NB4 (cell line): ENCODE results near the gene MED7.

ENCODE experiments used
- DNase-seq: peaks from one replicate; pipeline ENCODE4 v3.0.0; 2010; ENCODE audit warnings: low read depth
- H3K4me3 ChIP-seq: one replicate; pipeline ENCODE4 v1.5.1; 2011; ENCODE audit warnings: mild to moderate bottlenecking, low read depth, low read length, moderate library complexity
- CTCF ChIP-seq: IDR thresholded peaks from one replicate; pipeline ENCODE4 v1.5.1; 2012; ENCODE audit warnings: low read depth, low read length
- MAX ChIP-seq: IDR thresholded peaks from 2 replicates; pipeline ENCODE4 v1.6.1; 2011; ENCODE audit warnings: low read depth, low read length
- MYC ChIP-seq: IDR thresholded peaks from 2 replicates; pipeline ENCODE4 v1.6.1; 2011; ENCODE audit warnings: low read depth, low read length
- POLR2A ChIP-seq: IDR thresholded peaks from 2 replicates; pipeline ENCODE4 v1.6.1; 2011; ENCODE audit warnings: mild to moderate bottlenecking; ENCODE audit not compliant: insufficient read length; ENCODE audit errors: extremely low read depth

Gene MED7

GRCh38 chr5:157115502-157115901 lies 27.2 kb downstream of the MED7 start:
- H3K4me3 ChIP-seq: no peak overlapping the region
- TF ChIP-seq MYC: no peak
- no peak for TF ChIP-seq POLR2A
- TF ChIP-seq CTCF: no peak
- no peak for TF ChIP-seq MAX
- DNase-seq: no peak

DNA sequence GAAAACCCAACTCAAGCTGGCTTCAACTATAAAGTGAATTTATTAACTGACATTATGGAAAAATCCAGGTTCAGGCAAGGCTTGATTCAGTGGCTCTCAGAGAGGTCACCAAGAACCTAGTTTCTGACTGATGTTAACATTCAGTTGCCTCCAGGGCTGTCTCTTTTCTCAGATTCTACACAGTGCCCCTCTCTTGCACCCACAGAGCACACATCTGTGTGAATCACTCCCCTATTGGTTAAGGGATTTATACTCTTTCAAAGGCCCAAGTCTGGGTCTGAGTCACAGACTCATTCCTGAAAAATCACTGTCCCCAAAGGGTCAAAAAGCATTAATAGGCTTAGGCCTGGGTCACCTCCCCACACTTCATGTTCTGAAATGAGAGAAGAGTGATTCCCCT lies 27.7 kb downstream of the MED7 start:
- DNase-seq: no peak
- H3K4me3 ChIP-seq: no peak overlapping the region
- no peak for TF ChIP-seq MAX
- TF ChIP-seq CTCF: no peak
- no peak for TF ChIP-seq MYC
- no peak for TF ChIP-seq POLR2A

GRCh38 chr5:157113002-157113401 lies 29.7 kb downstream of the MED7 start:
- DNase-seq: peak; percentile 18
- no peak overlapping the region for H3K4me3 ChIP-seq
- TF ChIP-seq POLR2A (no peak), MAX (no peak), MYC (no peak), CTCF (no peak)

DNA sequence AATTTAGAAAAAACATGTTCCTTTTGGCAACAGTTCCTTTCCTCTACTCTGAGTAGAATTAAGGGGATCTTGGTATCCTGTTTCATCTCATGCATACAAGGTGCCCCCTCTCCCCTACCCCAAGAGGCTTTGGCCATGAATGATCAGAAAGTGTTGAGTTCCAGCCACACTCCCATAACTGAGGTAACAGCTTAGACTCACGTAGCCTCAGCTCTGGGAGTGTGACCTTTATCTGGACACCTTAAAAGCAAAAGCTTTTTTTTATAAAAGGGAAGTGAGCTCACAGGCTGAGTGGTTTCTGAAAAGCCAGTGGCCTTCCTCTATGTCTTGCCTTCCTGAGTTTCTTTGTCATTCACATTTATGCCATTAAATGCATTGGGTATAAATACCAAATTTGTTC lies 32.9 kb downstream of the MED7 start:
- TF ChIP-seq MYC (no peak), POLR2A (no peak), CTCF (no peak), MAX (no peak)
- no peak overlapping the region for H3K4me3 ChIP-seq
- peak; percentile 55 for DNase-seq

GRCh38 chr5:157108976-157109375 lies 33.7 kb downstream of the MED7 start, which contains the start of gene HAVCR2:
TSS of gene HAVCR2 (minus strand) at chr5:157109044. CDS start at chr5:157108983, 61 bp downstream.
- peak; percentile 36 for DNase-seq
- no peak for TF ChIP-seq MYC
- no peak for TF ChIP-seq CTCF
- H3K4me3 ChIP-seq: no peak within 1 kb of the TSS

- TF ChIP-seq CTCF (no peak), MAX (no peak), POLR2A (no peak), MYC (no peak)
- DNase-seq: peak; percentile 46
- H3K4me3 ChIP-seq: no peak overlapping the region
These were observed 35.2 kb downstream of the MED7 start for GRCh38 chr5:157107508-157107907.
